Measurements from ENCODE around the gene C3orf18.

DNA sequence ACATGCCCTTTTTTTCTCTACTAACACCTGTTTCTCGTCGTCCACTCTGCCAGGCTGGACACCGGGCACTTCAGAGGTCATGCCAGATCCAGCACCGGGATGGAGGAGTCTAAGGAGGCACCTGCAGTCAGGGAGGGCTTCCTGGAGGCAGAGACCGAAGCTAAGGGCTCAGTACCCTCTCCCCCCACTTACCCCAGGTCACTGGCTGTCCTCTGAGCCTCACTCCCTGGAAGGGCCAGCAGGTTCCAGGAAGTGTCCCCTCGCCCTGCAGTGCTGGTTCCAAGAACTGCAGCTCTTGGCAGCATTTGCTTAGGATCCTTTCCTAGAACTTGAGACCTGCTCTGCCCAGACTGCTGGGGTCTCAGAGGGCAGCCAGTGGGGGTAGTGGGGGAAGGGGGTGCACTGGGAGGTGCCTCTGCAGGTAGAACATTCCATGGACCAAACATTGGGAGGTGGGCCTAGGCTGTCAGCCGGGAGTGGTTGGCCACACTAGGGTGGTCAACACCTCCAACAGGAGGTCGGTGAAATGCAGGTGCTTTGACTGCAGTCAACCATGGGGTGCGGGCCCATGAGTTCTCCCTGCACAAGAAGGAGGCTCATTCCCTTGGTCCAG is 32.7 kb upstream of the C3orf18 start:
- TF ChIP-seq RBBP5 (conservative IDR thresholded peaks at IDR 0.05) (no peak), EP300 (IDR thresholded peaks at IDR 0.05; ENCODE audit: borderline replicate concordance in 1 of 2, control insufficient read depth in 1 of 2, low read depth in 2 of 2, low read length in 2 of 2) (no peak), FOXM1 (IDR thresholded peaks at IDR 0.05; ENCODE audit: low read depth, low read length) (no peak), CTCF (IDR thresholded peaks at IDR 0.05 in 2 of 3, conservative IDR thresholded peaks at IDR 0.05 in 1 of 3; ENCODE audit: control insufficient read depth in 2 of 3, extremely low read depth in 1 of 3, insufficient read depth in 1 of 3, low read depth in 3 of 3, low read length in 3 of 3) (no peak), CEBPB (IDR thresholded peaks at IDR 0.05; ENCODE audit: borderline replicate concordance in 1 of 2, low read depth in 2 of 2, low read length in 2 of 2) (no peak)
